ENCODE data around the gene ASPSCR1. TPM values are rescaled to one million over a fixed set of nuclear protein-coding genes. Genes with fewer than 3 reads are reported as not detected.
A peak's percentile ranks its signal among the peaks of the same experiment; 100 is the strongest.

Gene ASPSCR1
- total and polyA plus RNA-seq, 2 of the 13 experiments (the other 11 are each of a cell fraction or from before 2014, with no cell fraction given) = 274 to 314 TPM

DNA sequence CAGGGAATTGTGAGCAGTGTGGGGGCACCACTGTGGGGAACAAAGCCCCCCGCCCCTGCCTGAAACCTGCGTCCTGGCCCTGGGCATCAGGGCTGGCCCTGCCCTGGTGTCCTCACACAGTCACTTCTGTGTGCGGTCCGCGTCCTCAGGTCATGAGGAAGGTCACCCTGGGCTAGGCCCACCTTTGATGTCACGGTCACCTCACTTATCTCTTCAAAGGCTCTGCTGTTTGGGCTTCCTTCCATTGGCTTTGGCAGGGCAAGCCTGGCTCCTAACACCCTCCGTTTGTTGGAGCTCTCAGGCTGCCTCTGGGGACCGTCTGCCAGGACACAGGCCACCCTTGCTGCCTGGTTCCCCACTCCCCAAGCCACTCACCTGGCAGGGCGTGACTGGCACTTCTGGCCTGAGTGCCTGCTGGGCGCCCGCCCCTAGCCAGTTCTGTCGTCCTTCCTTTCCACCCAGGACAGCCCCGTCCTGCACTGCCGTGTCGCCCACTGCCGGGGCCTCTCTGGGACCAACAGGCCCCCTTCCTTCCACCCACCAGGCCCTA, 36.4 kb downstream of the ASPSCR1 start (continued):
- TF ChIP-seq ZNF740 (CRISPR knock-in tag; IDR thresholded peaks at IDR 0.05) = no peak
- TF ChIP-seq, protein P1, sequence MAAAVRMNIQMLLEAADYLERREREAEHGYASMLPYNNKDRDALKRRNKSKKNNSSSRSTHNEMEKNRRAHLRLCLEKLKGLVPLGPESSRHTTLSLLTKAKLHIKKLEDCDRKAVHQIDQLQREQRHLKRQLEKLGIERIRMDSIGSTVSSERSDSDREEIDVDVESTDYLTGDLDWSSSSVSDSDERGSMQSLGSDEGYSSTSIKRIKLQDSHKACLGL (CRISPR knock-in tag; IDR thresholded peaks at IDR 0.05) = no peak
- no peak for TF ChIP-seq FLYWCH1 (CRISPR knock-in tag; IDR thresholded peaks at IDR 0.05)
- TF ChIP-seq HCFC1 (IDR thresholded peaks at IDR 0.05; ENCODE audit: low read depth, low read length) = no peak
- no peak for TF ChIP-seq ZNF792 (CRISPR knock-in tag; IDR thresholded peaks at IDR 0.05)
- TF ChIP-seq ZNF644 (CRISPR knock-in tag; IDR thresholded peaks at IDR 0.05; ENCODE audit: low read depth) = no peak
- TF ChIP-seq NR2F2 (IDR thresholded peaks at IDR 0.05; ENCODE audit: borderline replicate concordance, low read depth) = peak; percentile 83
- TF ChIP-seq SRSF4 (IDR thresholded peaks at IDR 0.05; ENCODE audit: low read depth, low read length, poor library complexity, severe bottlenecking) = peak; percentile 20
- TF ChIP-seq, protein P2, sequence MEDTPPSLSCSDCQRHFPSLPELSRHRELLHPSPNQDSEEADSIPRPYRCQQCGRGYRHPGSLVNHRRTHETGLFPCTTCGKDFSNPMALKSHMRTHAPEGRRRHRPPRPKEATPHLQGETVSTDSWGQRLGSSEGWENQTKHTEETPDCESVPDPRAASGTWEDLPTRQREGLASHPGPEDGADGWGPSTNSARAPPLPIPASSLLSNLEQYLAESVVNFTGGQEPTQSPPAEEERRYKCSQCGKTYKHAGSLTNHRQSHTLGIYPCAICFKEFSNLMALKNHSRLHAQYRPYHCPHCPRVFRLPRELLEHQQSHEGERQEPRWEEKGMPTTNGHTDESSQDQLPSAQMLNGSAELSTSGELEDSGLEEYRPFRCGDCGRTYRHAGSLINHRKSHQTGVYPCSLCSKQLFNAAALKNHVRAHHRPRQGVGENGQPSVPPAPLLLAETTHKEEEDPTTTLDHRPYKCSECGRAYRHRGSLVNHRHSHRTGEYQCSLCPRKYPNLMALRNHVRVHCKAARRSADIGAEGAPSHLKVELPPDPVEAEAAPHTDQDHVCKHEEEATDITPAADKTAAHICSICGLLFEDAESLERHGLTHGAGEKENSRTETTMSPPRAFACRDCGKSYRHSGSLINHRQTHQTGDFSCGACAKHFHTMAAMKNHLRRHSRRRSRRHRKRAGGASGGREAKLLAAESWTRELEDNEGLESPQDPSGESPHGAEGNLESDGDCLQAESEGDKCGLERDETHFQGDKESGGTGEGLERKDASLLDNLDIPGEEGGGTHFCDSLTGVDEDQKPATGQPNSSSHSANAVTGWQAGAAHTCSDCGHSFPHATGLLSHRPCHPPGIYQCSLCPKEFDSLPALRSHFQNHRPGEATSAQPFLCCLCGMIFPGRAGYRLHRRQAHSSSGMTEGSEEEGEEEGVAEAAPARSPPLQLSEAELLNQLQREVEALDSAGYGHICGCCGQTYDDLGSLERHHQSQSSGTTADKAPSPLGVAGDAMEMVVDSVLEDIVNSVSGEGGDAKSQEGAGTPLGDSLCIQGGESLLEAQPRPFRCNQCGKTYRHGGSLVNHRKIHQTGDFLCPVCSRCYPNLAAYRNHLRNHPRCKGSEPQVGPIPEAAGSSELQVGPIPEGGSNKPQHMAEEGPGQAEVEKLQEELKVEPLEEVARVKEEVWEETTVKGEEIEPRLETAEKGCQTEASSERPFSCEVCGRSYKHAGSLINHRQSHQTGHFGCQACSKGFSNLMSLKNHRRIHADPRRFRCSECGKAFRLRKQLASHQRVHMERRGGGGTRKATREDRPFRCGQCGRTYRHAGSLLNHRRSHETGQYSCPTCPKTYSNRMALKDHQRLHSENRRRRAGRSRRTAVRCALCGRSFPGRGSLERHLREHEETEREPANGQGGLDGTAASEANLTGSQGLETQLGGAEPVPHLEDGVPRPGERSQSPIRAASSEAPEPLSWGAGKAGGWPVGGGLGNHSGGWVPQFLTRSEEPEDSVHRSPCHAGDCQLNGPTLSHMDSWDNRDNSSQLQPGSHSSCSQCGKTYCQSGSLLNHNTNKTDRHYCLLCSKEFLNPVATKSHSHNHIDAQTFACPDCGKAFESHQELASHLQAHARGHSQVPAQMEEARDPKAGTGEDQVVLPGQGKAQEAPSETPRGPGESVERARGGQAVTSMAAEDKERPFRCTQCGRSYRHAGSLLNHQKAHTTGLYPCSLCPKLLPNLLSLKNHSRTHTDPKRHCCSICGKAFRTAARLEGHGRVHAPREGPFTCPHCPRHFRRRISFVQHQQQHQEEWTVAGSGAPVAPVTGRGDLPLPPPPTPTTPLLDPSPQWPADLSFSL (CRISPR knock-in tag; IDR thresholded peaks at IDR 0.05) = no peak
- TF ChIP-seq TOPORS (CRISPR knock-in tag; IDR thresholded peaks at IDR 0.05) = no peak
- no peak for TF ChIP-seq ATRX (CRISPR knock-in tag; IDR thresholded peaks at IDR 0.05; ENCODE audit: borderline replicate concordance)
- no peak for TF ChIP-seq CBX5 (CRISPR knock-in tag; IDR thresholded peaks at IDR 0.05; ENCODE audit: borderline replicate concordance)
- TF ChIP-seq ZFYVE20 (CRISPR knock-in tag; IDR thresholded peaks at IDR 0.05; ENCODE audit: borderline replicate concordance, low read depth) = no peak
- TF ChIP-seq ASH2L (IDR thresholded peaks at IDR 0.05; ENCODE audit: insufficient read length, low read depth, low read length) = no peak
- TF ChIP-seq FOXO1 (CRISPR knock-in tag; IDR thresholded peaks at IDR 0.05) = no peak
- TF ChIP-seq, protein P3, sequence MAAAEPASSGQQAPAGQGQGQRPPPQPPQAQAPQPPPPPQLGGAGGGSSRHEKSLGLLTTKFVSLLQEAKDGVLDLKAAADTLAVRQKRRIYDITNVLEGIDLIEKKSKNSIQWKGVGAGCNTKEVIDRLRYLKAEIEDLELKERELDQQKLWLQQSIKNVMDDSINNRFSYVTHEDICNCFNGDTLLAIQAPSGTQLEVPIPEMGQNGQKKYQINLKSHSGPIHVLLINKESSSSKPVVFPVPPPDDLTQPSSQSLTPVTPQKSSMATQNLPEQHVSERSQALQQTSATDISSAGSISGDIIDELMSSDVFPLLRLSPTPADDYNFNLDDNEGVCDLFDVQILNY (CRISPR knock-in tag; conservative IDR thresholded peaks at IDR 0.05) = no peak
- TF ChIP-seq FOXP1 (IDR thresholded peaks at IDR 0.05) = no peak
- TF ChIP-seq FOXP1 (CRISPR knock-in tag; IDR thresholded peaks at IDR 0.05) = no peak
- TF ChIP-seq NFE2 (CRISPR knock-in tag; IDR thresholded peaks at IDR 0.05) = no peak
- TF ChIP-seq ZMYM4 (CRISPR knock-in tag; IDR thresholded peaks at IDR 0.05) = no peak
- no peak; the same call in 1 of the 2 replicates for TF ChIP-seq ZBTB10 (CRISPR knock-in tag; IDR thresholded peaks at IDR 0.05; ENCODE audit: borderline replicate concordance)
